Activated CD4-positive, alpha-beta T cell treated with anti-CD3 and anti-CD28 coated beads, Interleukin-2, Interleukin-6, amounts not matched to agents 100 ng/mL and 50 ng/mL, durations not matched to agents 16 hours and 8 hours (primary cell): ENCODE data around the gene SLAMF6.

Experiments
- DNase-seq: peaks from one replicate; pipeline ENCODE4 v3.0.0-alpha.2; 2020

SLAMF6 gene

GRCh38 chr1:160460683-160461287, 62.3 kb downstream of the SLAMF6 start:
- DNase-seq, result peak; percentile 57

- DNase-seq, result peak; percentile 43
These were observed 62.8 kb downstream of the SLAMF6 start for GRCh38 chr1:160460214-160460642.

- peak; percentile 56 for DNase-seq
These were observed 63.4 kb downstream of the SLAMF6 start for GRCh38 chr1:160459687-160460086.

GRCh38 chr1:160459056-160459455, 64.0 kb downstream of the SLAMF6 start:
- DNase-seq, result no peak

GRCh38 chr1:160455153-160455517, 67.9 kb downstream of the SLAMF6 start:
- no peak for DNase-seq

GRCh38 chr1:160454371-160455152, 68.5 kb downstream of the SLAMF6 start:
- DNase-seq, result peak; percentile 80

- DNase-seq, result peak; percentile 87
These were observed 69.6 kb downstream of the SLAMF6 start for GRCh38 chr1:160453443-160453842.

- no peak for DNase-seq
These were observed 71.2 kb downstream of the SLAMF6 start for GRCh38 chr1:160451859-160452232.

GRCh38 chr1:160451119-160451858, 71.8 kb downstream of the SLAMF6 start:
- DNase-seq, result no peak

- no peak for DNase-seq
These were observed 73.6 kb downstream of the SLAMF6 start for GRCh38 chr1:160449494-160449893.

GRCh38 chr1:160446945-160447600, 76.0 kb downstream of the SLAMF6 start:
- DNase-seq, result no peak

GRCh38 chr1:160439718-160440117, 83.3 kb downstream of the SLAMF6 start:
- DNase-seq, result no peak

- no peak for DNase-seq
These were observed 84.1 kb downstream of the SLAMF6 start for GRCh38 chr1:160438935-160439334.

GRCh38 chr1:160438317-160438918, 84.6 kb downstream of the SLAMF6 start:
- no peak for DNase-seq

- peak; percentile 84 for DNase-seq
These were observed 85.4 kb downstream of the SLAMF6 start for GRCh38 chr1:160437432-160438316.

- DNase-seq, result no peak
These were observed 86.1 kb downstream of the SLAMF6 start for GRCh38 chr1:160436966-160437365.
